Loucy (cell line): Measurements from ENCODE around the gene STK40.

Experiments used
- H2AFZ ChIP-seq: fragments of 200-600 bp; sonication (generic); 2 replicates; pipeline ENCODE4 v1.6.0; 2016; ENCODE audit warnings: antibody characterized with exemption, mild to moderate bottlenecking, low read length, moderate library complexity
- H3F3A ChIP-seq: fragments of 200-600 bp; 2 replicates; pipeline ENCODE4 v1.6.0; 2016; ENCODE audit warnings: antibody characterized with exemption, low read depth, mild to moderate bottlenecking
- H3K27me3 ChIP-seq: fragments of 200-600 bp; sonication (generic); 2 replicates; pipeline ENCODE4 v1.6.1; 2014; ENCODE audit warnings: low read length, mild to moderate bottlenecking; ENCODE audit not compliant: insufficient read depth, poor library complexity, severe bottlenecking
- H3K36me3 ChIP-seq: fragments of 200-600 bp; sonication (generic); 2 replicates; pipeline ENCODE4 v1.6.1; 2016; ENCODE audit warnings: low read length; ENCODE audit not compliant: insufficient read depth
- H3K4me1 ChIP-seq: fragments of 200-600 bp; sonication (generic); 2 replicates; pipeline ENCODE4 v1.5.1; 2014; ENCODE audit warnings: low read length, mild to moderate bottlenecking; ENCODE audit not compliant: insufficient read depth, poor library complexity, severe bottlenecking
- H3K4me2 ChIP-seq: fragments of 200-600 bp; sonication (generic); 2 replicates; pipeline ENCODE4 v1.6.0; 2014; ENCODE audit warnings: antibody characterized with exemption, low read length, low read depth, mild to moderate bottlenecking; ENCODE audit not compliant: poor library complexity, severe bottlenecking
- H3K4me3 ChIP-seq: fragments of 200-600 bp; sonication (generic); 2 replicates; pipeline ENCODE4 v1.5.1; 2014; ENCODE audit warnings: low read length, mild to moderate bottlenecking, mixed read lengths; ENCODE audit not compliant: poor library complexity, severe bottlenecking
- H3K79me2 ChIP-seq: fragments of 200-600 bp; sonication (generic); 2 replicates; pipeline ENCODE4 v1.6.1; 2014; ENCODE audit warnings: low read length; ENCODE audit not compliant: insufficient read depth
- H3K9ac ChIP-seq: fragments of 200-600 bp; sonication (generic); 2 replicates; pipeline ENCODE4 v1.6.0; 2014; ENCODE audit warnings: mild to moderate bottlenecking, low read depth, low read length, moderate library complexity; ENCODE audit not compliant: poor library complexity, severe bottlenecking
- H3K9me2 ChIP-seq: fragments of 200-600 bp; sonication (generic); replicated peaks from 2 replicates; pipeline ENCODE4 v1.6.1; 2016; ENCODE audit warnings: low read depth, low read length, mixed read lengths
- H3K9me3 ChIP-seq: fragments of 200-600 bp; sonication (generic); 2 replicates; pipeline ENCODE4 v1.6.1; 2014; ENCODE audit warnings: mild to moderate bottlenecking, antibody characterized with exemption, low read length, low read depth; ENCODE audit not compliant: insufficient read depth
- H4K20me1 ChIP-seq: fragments of 200-600 bp; sonication (generic); 2 replicates; pipeline ENCODE4 v1.6.0; 2014; ENCODE audit warnings: antibody characterized with exemption, low read length, mild to moderate bottlenecking; ENCODE audit not compliant: insufficient read depth, poor library complexity, severe bottlenecking
- CTCF ChIP-seq: fragments of 200-600 bp; sonication (generic); conservative IDR thresholded peaks from 2 replicates; pipeline ENCODE4 v1.5.1; 2014; ENCODE audit warnings: mild to moderate bottlenecking, antibody characterized with exemption, low read length
- EZH2phosphoT487 ChIP-seq: fragments of 200-600 bp; IDR thresholded peaks from 2 replicates; pipeline ENCODE4 v1.6.1; 2018; ENCODE audit warnings: antibody characterized with exemption, mild to moderate bottlenecking, moderate library complexity, borderline replicate concordance

The STK40 gene

GRCh38 chr1:36386265-36387140 is 779 bp upstream of the STK40 start:
- H4K20me1 ChIP-seq: peaks cover 4% of the 10 kb centered on the region
- H3K4me2 ChIP-seq: peak overlapping the region; percentile 97
- no peak for TF ChIP-seq CTCF
- TF ChIP-seq EZH2phosphoT487: no peak
- H3K9me3 ChIP-seq: no peaks in the 10 kb centered on the region
- H3K4me1 ChIP-seq: peaks cover 33% of the 10 kb centered on the region
- no peaks in the 10 kb centered on the region; the same call in 1 of the 2 replicates for H3K36me3 ChIP-seq
- H3K9ac ChIP-seq: peak overlapping the region; percentile 66
- no peaks in the 10 kb centered on the region for H3K27me3 ChIP-seq
- H3K4me3 ChIP-seq: peak overlapping the region; percentile 87
- no peaks in the 10 kb centered on the region for H3K9me2 ChIP-seq
- H3F3A ChIP-seq: peaks cover 3% of the 10 kb centered on the region; the same call in 1 of the 2 replicates
- H2AFZ ChIP-seq: peak overlapping the region; percentile 87
- H3K79me2 ChIP-seq: peaks cover 39% of the 10 kb centered on the region

GRCh38 chr1:36384542-36385409 is 948 bp downstream of the STK40 start:
- no peaks in the 10 kb centered on the region for H3K27me3 ChIP-seq
- H3K36me3 ChIP-seq: no peaks in the 10 kb centered on the region
- H3K9me2 ChIP-seq: no peaks in the 10 kb centered on the region
- peak overlapping the region; percentile 91 for H3K4me2 ChIP-seq
- H3F3A ChIP-seq: peaks cover 3% of the 10 kb centered on the region; the same call in 1 of the 2 replicates
- H3K4me1 ChIP-seq: peaks cover 45% of the 10 kb centered on the region
- H3K9ac ChIP-seq: peak overlapping the region; percentile 81
- H3K79me2 ChIP-seq: peaks cover 56% of the 10 kb centered on the region
- peak overlapping the region; percentile 96 for H3K4me3 ChIP-seq
- H4K20me1 ChIP-seq: peaks cover 4% of the 10 kb centered on the region
- TF ChIP-seq EZH2phosphoT487 (no peak), CTCF (no peak)
- H2AFZ ChIP-seq: peak overlapping the region; percentile 83
- no peaks in the 10 kb centered on the region for H3K9me3 ChIP-seq

GRCh38 chr1:36383240-36383639 is 2.5 kb downstream of the STK40 start:
- Histone ChIP-seq H3K36me3 (no peaks in the 10 kb centered on the region), H3F3A (peaks cover 3% of the 10 kb centered on the region; the same call in 1 of the 2 replicates), H3K79me2 (peaks cover 68% of the 10 kb centered on the region), H3K9ac (peak overlapping the region; percentile 81), H2AFZ (no peak overlapping the region), H3K4me1 (peaks cover 45% of the 10 kb centered on the region), H3K27me3 (no peaks in the 10 kb centered on the region), H4K20me1 (peaks cover 4% of the 10 kb centered on the region), H3K9me2 (no peaks in the 10 kb centered on the region), H3K4me2 (peak overlapping the region; percentile 91), H3K9me3 (no peaks in the 10 kb centered on the region), H3K4me3 (peak overlapping the region; percentile 96)
- TF ChIP-seq CTCF: no peak
